OCI-M2 (cell line): Measurements from ENCODE around the gene IRAK1.

Source experiments
- DNase-seq: peaks from one replicate; lab custom pipeline; 2025; ENCODE audit not compliant: unreplicated experiment; lab: John Stamatoyannopoulos, UW

IRAK1 gene

DNA sequence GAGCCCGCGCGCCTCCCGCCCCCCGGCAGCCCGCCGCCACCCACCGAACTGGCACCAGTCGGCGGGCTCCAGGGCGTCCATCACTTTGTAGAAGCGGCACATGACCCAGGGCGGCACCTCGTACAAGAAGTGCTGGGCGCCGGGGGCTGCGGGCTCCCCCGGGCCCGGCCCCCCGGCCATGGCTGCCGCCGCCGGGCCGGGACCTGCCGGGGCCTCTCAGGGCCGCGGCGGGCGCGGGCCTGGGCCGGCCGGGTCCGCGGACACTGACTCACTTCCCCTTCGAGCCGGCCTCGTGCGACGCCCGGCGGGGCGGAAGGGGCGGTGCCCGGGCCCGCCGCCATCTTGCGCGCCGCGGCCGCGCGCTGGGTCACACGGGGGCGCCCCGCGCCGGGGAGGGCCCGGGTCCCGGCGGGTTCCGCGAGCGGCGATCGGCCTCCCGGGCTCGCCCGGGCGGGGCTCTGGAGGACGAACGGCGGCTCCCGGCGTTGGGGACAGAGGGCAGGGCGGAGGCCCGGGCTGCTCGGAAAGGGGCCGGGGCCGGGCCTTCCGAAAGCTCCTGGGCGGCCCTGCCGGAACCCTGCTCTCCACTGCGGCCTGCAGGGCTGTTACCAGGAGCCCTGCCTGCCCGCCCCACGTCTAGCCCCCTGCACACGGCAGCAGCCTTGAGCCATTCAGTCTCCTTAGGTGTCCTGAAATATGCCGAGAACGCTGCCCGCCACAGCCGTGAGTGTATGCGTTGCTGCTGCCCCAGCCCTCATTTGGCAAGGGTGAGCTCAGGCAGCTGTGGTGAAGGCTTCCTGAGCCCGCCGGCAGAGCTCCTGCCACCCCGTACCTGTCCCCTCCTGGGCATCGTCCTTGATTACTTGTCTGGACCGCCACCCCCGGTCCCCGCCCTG lies at the start of gene IRAK1:
IRAK1 (minus strand) TSS at position 270 of the 896 bp plus-strand sequence; CDS start at position 180, 90 bp downstream.
- DNase-seq, result no peak

DNA sequence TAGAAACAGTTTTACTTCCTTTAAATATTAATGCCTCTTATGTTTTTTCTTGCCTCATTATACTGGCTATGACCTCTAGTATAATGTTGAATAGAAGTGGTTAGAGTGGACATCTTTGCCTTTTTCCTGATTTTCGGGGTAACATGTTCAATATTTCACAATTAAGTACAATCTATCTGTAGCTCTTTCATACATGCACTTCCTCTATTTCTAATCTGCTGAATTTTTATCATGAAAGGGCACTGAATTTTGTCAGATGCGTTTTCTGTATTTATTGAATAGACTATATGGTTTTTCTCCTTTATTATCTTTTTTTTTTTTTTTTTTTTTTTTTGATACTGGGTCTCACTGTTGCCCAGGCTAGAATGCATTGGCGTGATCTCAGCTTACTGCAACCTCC lies 48.9 kb upstream of the IRAK1 start:
- DNase-seq, result no peak

GRCh38 chrX:154064637-154065435 lies 45.1 kb upstream of the IRAK1 start:
- no peak for DNase-seq

- DNase-seq, result no peak
Observed at GRCh38 chrX:154063234-154063633, 43.5 kb upstream of the IRAK1 start.

- no peak for DNase-seq
Observed at GRCh38 chrX:154061801-154062200, 42.1 kb upstream of the IRAK1 start.

- no peak for DNase-seq
Observed at GRCh38 chrX:154059729-154060245, 40.1 kb upstream of the IRAK1 start.

DNA sequence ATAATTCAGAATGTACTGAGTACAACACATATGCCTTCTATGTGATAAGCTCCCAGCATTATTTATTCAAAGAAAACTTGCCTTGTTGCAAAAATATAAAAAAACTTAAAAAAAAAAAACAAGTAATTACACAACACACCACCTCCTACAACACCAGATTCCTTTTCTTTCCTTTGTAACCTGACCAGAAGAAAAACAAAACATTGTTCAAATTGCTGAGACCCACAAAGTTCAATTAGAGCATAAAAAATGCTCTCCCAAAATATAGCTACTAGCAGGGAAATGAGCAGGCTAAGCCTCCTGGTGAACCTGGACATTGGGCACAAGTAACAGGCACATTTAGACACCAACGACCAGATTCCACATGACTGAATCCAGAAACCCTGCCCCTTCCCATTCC lies 39.5 kb upstream of the IRAK1 start:
- DNase-seq, result no peak

- no peak for DNase-seq
Observed at GRCh38 chrX:154058214-154058997, 38.7 kb upstream of the IRAK1 start.

DNA sequence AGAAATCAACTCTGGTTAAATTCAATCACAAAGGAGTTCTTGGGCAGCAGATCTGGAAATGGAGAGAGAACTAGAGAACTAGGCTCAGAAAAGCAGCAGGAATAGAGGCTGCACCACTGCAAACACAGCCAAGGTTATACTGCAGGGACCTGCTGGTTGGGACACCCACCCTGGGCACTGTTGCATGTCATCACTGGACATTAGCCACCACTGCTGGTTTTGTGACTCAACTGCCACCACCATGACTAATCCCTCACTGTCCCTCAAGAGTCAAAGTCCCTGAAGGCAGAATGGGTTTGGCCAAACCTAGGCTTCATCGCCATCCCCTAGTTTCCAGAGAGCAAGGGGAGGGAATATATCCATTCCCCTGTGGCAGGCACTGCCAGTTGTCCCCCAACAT lies 38.1 kb upstream of the IRAK1 start:
- no peak for DNase-seq

DNA sequence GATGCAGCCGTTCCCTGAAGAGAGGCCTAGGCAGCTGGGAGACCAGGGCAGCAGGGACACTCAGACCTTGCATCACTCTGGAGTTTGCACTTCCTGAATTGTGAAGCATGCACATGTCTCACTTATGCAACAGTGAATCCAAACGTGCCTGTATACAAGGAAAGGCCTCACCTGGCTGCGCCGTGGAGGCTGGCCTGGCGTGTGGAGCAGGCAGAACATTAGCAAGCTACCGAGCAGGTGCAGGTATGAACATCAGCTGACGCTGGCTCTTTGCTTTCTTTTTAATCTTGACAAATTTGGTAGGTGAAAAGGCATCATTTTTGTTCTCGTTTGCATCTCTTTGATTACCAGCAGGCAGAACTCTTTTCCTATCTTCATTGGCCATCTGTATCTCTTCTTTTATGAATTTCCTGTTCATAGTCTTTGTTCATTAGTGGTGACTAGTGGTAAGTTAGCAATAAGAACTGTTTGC lies 37.1 kb upstream of the IRAK1 start:
- no peak for DNase-seq

- DNase-seq, result no peak
Observed at GRCh38 chrX:154051201-154051810, 31.6 kb upstream of the IRAK1 start.

- no peak for DNase-seq
Observed at GRCh38 chrX:154050113-154050495, 30.4 kb upstream of the IRAK1 start.

GRCh38 chrX:154049209-154050112 lies 29.8 kb upstream of the IRAK1 start:
- no peak for DNase-seq

GRCh38 chrX:154048398-154048797 lies 28.7 kb upstream of the IRAK1 start:
- DNase-seq, result no peak

GRCh38 chrX:154046940-154047610 lies 27.4 kb upstream of the IRAK1 start:
- DNase-seq, result no peak

DNA sequence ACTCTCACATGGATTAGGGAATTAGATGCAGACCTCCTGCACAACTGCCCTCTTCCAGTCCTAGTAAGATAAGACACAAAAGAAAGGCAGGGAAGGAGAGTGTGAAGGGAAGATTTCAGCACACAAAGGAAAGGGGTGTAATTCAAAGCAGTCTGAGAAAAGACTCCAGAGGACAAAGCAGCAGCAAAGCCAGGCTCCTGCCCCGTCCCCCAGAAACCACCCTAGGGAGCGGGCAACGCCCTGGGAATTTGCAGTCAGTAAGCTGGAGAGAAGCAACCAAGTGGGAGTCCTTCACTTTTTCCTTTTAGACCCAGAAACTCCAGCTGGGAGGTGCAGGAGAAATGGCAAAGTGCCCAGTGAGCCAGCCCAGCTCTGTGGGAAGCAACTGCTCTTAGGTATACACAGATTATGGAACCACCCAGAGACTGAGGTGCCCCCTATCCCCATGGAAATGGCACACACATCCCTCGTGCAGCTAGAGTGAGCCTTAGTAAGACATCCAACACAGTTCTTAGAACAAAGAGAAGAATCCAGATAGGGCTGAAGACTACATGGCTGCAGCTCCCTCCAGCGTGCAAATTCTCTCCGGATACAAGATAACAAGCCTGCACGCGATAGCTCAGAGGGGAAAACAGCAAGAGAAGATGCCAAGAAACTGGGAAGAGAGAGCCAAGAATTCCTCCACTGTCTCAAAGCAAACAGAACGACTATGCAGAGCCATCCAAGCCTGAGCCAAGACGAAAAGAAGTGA lies 26.5 kb upstream of the IRAK1 start:
- no peak for DNase-seq

GRCh38 chrX:154044091-154044490 lies 24.4 kb upstream of the IRAK1 start:
- no peak for DNase-seq
